ENCODE results near the gene INHA. TPM values are rescaled to one million over a fixed set of nuclear protein-coding genes. Genes with fewer than 3 reads are reported as not detected.

INHA gene
- total RNA-seq, 1 experiment from 2014 or later: not detected

DNA sequence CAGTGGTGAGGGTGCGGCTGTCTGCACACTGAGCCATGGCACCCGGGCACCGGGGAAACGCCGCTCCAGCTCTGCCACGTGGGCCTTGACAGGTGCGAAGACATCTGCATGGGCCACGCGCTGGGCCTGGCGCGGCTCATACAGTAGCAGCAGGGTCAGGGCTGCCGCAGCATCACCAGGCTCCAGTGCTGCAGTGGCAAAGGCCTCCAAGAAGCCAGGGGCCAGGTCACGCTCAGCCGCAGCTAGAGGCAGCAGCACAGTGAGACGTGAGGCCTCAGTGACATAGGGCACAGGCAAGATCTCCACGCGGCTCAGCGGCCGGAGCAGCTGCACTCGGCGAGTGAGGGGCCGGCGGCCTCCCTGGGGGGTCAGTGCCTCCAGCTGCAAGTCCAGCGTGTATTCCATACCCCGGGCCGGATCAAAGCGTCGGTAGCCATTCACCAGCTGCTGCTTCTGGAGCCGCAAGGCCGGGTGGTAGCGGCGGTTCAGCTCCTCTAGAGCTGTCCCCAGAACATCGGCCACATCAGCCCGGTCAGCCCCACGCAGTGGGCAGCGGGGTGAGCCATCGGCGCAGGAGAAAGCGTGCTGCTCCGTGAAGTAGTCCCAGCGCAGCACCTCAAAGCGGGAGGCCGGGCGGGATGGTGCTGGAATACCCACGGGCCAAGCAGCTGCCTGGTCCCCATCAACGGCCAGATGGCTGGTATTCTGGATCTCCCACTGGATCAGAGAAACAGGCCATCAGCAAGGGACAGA, 32.0 kb upstream of the INHA start:
- DNase-seq (ENCODE audit: low read depth): no peak

DNA sequence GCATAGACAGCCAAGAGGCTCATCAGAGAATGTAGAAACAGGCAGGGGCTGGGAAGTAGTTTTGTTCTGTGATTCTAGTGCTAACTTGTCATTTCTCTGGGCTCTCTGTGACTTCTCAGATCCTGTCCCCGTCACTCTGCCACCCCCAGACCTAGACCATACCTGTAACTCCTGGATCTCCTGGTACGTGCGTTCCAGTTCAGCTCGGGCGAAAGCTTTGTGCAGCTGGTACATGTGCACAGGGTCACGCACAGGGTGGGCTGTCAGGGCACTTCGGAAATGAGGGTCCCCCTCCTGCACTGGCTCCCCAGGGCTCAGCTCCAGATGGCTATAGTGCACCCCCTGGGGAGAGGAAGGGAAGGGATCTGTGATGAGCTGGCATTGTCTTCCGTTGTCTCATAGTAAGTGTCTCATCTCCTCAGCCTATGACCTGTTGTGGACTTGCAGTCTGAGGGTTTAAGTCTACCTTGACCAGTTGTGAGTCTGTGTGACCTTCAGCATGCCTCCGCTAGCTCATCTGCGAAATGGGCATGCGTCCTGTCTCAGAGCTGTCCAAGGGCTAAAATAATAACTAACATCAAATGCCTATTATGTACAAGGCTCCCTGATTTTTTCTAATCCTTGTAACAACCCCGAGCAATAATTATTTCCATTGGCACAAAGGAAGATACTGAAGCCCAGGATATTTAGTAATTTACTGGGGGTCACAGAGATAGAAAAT, 31.2 kb upstream of the INHA start:
- no peak for DNase-seq (ENCODE audit: low read depth)

DNA sequence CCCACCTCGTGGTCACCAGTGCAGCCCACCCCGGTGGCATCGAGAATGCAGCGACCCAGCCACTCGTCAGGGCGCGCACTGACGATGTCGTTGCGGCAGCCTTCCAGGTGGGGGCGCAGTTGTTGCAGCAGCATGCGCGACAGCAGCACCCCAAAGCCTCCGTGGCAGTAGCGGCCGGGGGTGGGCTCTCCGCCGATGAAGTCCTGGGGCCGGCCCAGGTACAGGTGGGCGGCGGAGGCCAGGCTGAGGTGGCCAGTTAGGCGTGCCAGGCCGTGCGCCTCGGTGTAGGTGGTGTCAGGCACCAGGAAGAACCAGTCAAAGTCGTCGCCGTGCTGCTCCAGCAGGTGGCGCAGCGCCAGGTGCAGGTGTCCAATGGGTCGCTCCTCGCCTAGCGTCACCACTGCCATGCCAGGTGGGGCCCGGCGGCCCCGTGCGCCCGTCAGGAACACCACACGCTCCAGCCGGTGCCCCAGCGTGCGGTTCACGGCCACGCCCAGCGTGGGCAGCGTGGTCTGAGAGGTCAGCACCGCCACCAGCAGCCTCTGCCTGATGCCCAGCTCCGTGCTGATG, 30.4 kb upstream of the INHA start:
- peak; percentile 44 for DNase-seq (ENCODE audit: low read depth)

DNA sequence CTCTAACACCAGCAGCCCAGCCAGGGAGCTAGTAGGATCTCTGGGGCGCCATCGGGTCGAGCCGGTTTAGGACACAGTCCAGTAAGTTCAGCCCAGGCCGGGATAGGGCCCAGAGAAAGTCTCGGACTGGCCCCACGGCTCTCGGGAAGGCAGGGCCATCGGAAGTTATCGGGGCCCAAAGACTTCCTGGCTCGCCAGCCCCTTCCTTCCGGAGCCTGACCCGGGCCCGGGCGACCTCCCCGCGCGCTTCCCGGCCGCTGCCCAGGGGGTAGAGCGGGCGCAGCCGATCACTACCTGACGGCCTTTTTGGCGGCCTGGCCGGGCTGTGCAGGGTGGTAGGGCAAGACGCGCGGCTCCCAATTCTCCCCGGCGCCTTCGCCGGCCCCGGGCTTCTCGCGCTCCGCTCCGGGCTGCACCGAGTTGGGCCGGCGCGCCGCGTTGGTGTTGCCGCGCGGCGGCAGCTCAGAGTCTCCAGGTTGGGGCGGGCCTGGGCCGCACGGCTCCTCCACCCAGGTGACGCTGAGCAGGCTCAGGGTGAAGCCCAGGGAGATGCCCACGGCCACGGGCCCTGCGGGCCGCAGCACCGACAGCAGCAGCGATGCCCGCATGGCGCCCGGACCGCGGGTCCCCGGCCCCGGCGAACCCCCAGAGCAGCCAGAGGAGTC, 29.0 kb upstream of the INHA start:
- peak; percentile 49 for DNase-seq (ENCODE audit: low read depth)

DNA sequence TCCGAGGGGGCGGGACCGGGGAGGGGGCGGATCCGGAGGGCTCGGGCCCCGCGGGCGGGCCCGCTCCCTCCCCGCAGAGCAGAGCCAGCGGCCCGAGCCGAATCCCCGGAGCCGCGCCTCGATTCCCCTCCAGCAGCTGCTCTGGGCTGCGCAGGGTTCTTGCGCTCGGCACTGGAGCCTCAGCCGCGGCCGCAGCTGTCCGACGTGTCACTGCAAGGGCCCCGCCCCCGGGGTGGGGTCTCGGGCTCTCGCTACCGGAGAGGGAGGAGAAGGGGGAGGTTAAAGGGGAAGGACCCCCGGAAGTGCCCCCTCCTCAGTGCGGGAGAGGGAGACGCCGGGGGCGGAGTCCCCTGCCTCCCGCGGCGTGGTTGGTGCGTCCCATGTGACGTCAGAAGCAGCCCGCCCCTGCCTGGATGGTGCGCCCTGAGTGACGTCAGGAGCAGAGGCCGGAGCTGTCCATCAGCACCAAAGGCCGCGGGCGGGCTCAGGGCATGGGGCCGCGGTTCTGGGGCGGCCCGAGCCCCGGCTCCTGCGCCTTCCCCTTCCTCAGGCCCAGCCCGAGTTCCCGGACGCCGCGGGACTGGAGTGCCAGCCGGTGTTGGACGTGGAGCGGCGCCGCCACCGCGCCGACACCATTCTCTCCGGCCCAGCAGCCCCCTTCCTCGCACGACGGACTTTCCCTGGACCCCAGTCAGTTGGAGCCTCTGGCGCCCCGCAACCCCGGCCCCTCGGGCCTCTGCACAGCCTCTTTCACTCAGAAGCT, 28.3 kb upstream of the INHA start, which contains the start of the genes CHPF and TMEM198:
CHPF (minus strand) TSS at position 214 of the 763 bp plus-strand sequence. CDS start 271 bp downstream, outside the sequence.
TMEM198 (plus strand) TSS at position 433 of the 763 bp plus-strand sequence. CDS start 700 bp downstream, outside the sequence.
- peak; percentile 99 for DNase-seq (ENCODE audit: low read depth)

DNA sequence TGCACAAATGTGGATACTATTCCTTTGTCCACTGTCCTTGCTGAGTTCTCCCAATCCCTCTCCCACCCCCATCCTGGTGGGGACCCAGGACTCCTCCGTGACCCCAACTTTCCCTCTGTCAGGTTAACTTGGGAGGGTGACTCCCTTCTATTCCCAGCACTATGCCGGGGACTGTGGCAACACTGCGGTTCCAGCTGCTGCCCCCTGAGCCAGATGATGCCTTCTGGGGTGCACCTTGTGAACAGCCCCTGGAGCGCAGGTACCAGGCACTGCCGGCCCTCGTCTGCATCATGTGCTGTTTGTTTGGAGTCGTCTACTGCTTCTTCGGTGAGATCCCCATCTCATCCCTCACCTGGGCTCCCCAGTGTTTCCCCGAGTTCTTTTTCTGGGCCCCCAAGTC, 27.5 kb upstream of the INHA start:
- no peak for DNase-seq (ENCODE audit: low read depth)

DNA sequence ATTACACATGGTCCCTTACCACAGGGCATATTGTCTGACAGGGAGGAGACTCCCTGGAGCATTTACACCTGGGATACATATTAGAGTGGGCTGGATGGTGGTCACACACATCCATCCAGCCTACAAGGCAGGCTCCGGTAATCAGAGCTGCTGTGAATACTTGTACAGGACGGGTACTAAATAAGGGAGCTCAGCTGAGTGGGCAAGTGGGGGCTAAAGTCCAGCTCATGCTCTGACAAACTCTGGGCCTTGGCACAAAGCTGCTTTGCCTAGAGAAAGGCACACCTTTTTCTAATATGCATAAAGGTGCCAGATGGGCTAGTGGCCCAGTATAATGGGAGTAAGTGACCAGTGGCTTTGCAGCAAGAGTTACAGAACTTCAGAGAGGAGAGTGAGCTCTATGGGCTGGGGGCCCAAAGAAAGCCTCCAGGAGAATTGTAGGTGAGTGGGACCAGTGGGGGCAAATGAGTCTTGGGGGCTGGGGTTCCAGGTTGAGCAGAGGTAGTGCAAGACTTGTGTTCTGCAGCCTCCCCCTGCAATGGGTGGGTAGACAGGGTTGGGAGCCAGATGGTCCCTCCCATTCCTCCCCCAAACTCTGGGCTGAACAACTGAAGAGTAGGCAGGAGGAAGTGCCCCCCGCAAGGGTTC, 26.7 kb upstream of the INHA start:
- no peak for DNase-seq (ENCODE audit: low read depth)

DNA sequence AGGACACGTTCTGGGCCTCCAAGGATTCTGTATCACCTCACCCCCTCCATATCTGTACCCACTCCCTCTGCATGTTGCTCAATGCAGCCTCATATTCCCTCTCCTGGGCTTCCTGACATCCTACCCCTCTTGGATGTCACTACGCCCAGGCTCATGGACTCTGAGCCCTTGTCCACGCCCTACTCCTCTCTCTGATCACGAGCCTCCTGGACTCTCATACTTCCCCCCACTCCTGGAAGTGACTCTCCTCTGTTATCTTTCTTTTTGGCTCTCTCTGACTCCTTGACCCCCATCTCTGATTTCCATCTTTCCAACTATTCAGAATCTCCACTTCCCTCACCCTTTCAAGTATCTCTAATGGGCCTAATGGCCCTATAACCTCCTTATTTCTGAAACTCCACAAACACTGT, 26.2 kb upstream of the INHA start:
- no peak for DNase-seq (ENCODE audit: low read depth)

DNA sequence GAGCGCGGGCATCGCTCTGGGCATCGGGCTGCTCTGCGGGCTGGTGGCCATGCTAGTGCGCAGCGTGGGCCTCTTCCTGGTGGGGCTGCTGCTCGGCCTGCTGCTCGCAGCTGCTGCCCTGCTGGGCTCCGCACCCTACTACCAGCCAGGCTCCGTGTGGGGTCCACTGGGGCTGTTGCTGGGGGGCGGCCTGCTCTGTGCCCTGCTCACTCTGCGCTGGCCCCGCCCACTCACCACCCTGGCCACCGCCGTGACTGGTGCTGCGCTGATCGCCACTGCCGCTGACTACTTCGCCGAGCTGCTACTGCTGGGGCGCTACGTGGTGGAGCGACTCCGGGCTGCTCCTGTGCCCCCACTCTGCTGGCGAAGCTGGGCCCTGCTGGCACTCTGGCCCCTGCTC, 24.5 kb upstream of the INHA start:
- DNase-seq (ENCODE audit: low read depth): no peak

DNA sequence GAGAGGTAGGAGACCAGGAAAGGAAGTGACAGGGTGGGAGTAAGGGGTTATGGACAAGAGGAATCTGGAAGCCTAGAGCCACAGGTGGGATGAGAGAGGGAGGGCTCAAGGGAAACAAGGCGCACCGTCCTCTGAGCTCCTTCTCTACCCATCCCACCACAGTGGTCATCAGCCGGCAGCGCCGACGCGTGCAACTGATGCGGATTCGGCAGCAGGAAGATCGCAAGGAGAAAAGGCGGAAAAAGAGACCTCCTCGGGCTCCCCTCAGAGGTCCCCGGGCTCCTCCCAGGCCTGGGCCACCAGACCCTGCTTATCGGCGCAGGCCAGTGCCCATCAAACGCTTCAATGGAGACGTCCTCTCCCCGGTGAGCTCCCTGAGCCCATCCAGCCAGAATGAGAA, 23.1 kb upstream of the INHA start:
- no peak for DNase-seq (ENCODE audit: low read depth)

DNA sequence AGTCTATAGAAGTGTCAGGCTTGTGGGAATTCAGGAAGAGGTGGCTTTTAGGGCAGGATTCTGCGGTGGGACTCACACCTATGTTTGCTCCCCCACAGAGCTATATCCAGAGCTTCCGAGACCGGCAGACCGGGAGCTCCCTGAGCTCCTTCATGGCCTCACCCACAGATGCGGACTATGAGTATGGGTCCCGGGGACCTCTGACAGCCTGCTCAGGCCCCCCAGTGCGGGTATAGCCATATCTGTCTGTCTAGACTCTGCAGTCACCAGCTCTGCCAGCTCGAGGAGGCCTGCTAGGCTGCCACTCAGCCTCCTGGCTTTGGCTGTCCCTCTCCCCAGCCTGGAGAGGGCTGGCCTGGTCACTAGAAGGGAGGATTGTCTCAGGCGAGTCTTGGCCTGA, 22.5 kb upstream of the INHA start:
- DNase-seq (ENCODE audit: low read depth): no peak

DNA sequence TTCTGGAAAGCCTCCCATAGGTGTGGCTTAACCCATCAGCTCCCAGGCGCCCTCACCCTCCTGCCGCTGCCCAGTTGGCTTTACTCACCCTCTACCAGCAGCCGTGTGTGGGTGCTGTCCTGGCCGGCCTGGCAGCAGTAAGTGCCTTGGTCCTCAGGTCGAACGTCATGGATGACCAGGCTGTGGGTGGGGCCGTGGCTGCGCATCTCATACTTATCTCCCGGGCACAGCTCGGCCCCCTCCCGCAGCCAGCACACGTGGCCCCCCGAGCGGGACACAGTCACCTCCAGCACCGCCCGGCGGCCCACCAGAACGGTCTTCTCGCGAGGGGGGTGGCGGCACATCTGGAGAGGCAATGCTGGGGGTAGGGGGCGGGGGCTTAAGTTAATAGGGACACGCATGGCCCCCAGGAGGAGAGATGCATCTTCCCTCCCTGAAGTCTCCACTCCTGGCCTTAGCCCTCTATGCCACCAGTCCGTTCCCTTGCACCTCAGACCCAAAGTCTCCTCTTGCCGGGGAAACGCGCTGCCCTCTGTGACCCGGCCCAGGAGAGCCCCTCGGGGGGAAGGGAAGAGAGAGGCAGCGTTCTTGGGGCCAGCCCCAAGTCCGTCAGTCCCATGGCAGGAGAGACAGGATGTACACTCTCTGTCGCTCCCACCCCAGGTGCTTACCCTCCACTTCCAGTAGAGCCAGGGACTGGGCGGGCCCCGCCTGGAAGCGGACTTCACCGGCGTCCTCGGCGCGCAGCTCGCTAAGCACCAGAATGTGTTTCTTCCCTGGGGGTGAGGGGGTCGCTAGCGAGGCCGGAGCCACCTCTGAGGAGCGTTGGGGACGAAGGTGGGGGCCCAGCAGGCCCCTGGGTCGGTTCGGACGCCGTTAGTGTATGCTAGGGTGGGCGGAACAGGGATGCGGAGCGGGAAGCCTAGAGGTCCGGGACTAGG, 20.4 kb upstream of the INHA start:
- peak; percentile 66 for DNase-seq (ENCODE audit: low read depth)

DNA sequence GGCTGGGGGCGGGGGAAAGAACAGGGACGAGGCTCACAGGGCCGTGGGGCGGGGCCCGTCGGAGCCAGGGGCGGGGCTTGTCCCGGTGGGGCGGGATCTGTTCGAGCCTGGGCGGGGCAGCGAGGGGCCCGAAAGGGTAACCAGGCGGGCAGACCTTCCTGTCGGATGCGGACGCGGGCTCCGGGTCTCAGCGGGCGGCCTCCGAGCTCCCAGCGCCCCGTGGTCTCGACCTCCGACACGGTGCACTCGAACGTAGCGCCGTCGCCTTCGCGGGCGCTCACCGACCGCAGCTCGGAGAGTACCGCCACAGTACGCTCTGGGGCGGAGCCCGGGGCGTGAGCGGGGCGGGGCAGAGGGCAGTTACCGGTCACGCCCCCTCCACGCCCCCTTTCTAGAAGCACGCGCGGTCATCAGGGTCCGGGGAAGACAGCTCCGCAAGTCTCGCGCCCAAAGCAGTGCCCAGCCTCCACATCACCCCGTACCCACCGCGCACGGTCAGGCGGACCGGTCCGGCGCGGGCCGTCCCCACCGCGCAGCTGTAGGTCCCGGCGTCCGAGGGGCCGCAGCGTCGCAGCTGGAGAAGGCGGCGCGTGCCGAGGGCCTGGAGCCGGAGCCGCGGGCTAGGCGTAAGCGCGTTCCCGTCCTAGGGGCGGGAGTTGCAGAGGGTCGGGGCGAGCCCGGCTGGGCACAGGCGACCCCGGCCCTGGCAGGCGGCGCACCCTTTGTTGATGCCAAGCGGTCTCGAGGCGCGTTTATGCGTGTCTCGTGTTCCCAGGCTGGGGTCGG, 19.5 kb upstream of the INHA start:
- peak; percentile 74 for DNase-seq (ENCODE audit: low read depth)

DNA sequence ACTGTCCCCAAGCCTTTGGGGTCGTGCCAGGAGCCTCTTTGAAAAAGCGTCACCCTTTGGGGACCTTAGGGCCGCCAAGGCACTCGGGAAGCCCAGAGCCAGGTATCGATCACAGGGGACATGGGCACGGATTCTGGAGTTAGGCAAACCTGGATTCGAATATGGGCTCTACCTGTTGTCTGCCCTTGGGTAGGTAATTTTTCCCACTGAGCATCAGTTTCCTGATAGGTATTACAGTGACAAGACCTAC, 19.0 kb upstream of the INHA start:
- DNase-seq (ENCODE audit: low read depth): no peak

DNA sequence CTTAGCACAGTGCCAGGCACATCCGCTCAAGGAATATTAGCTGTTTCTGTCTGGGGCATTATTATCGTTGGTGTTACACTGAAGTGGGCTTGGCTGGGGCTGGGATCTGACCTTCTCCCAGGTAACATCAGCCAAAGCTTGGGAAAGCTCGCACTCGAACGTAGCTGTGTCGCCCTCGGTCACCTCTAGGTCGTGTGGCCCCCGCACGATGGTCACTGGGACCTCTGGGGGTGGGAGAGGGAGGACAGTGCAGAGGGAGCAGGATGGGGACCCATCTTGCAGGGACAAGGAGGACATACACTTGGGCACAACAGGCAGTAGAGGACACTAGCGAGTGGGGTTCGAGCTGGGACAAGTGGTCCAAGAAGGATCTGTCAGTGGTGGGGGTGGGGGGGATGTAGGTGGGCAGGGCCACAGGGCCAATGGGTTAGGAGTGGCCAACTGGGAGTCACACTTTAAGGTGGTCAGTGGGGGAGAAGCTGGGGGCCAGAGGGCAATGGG, 18.6 kb upstream of the INHA start:
- DNase-seq (ENCODE audit: low read depth): no peak

DNA sequence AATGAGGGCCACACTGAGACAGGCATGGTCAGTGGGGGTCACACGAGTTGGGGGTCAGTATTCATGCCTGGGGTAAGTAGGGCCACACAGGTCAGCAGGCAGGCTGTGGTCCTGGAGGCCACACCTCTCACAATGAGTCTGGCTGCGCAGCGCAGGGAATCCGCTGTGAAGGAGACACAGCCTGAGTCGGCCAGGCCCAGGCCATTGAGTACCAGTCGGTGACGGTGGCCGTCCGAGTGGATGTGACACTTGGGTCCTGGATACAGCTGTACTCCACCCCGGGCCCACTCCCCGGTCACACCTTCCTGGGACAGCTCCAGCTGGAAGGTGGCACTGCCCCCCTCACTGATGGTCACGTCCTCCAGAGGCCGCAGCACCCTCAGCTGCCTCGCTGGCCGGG, 17.8 kb upstream of the INHA start:
- DNase-seq (ENCODE audit: low read depth): no peak

DNA sequence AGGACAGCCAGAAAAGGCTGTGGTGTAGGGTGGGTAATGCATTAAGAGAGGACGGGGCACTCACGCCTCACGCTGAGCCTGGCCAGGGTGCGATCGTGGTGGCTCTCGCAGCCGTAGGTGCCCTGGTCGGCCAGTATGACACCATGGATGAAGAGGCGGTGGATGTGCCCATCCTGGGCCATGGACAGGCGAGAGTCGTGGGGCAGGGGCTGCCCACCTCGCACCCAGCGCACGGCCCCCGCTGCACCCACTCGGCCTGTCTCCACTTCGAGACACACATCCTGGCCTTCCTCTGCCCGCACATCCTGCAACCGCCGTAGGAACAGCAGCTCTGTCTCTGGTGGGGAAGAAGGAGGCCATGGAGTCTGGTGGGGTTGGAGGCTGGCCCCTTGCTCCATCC, 16.2 kb upstream of the INHA start:
- DNase-seq (ENCODE audit: low read depth): no peak

DNA sequence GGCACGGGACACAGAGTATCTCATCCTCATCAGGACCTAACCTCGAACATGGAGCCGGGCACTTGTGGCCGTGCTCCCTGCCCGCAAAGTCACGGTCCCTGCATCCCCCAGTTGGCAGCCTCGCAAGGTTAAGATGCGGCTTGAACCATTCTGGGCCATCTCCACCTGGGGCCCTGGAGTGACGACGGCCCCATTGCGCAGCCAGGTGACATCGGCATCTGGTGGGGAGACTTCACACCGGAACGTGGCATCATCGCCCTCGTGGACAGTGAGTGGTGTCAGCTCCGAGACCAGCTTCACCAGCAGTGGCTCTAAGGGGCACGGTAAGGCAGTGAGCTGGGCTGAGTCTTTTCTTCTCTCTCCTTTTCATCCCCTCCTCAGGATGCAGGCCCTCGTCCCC, 15.7 kb upstream of the INHA start:
- no peak for DNase-seq (ENCODE audit: low read depth)

DNA sequence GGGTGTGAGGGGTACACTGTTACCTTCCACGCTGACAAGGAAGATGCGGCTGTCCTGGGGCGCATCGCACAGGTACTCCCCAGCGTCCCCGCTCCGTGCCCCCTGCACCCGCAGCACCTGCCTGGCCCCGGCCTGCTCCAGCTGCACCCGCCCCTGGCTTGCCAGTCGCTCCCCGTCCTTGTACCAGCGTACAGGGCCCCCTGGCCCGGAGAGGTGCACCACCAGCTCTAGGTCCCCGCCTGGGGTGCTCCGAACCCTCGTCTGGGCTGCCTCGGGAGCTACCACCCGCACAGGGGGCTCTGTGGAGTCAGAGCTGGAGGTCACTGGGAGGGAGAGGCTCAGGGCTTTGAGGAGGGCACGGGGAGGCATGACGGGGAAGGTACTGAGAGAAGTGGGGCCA, 14.8 kb upstream of the INHA start:
- no peak for DNase-seq (ENCODE audit: low read depth)
